Subcutaneous adipose tissue (tissue), 4 donors: ENCODE results near the gene IFFO2. TPM values are rescaled to one million over a fixed set of nuclear protein-coding genes. Genes with fewer than 3 reads are reported as not detected.

Experiments
- CTCF ChIP-seq: fragments of 450-650 bp; IDR thresholded peaks from one replicate; pipeline ENCODE4 v1.5.1; 2016; ENCODE audit warnings: low read depth, mild to moderate bottlenecking, control low read depth, antibody characterized with exemption, moderate library complexity
- total RNA-seq, 4 donors: library from RNA; depleted of rRNA; stranded (reverse); fragments of >200 nt; gene quantifications; one replicate each; pipeline ENCODE4 v1.1.0, GENCODE V29; 2016

IFFO2 gene
- total RNA-seq, 4 donors from 2014 or later: 2.0 to 12.8 (median 4.8) TPM

DNA sequence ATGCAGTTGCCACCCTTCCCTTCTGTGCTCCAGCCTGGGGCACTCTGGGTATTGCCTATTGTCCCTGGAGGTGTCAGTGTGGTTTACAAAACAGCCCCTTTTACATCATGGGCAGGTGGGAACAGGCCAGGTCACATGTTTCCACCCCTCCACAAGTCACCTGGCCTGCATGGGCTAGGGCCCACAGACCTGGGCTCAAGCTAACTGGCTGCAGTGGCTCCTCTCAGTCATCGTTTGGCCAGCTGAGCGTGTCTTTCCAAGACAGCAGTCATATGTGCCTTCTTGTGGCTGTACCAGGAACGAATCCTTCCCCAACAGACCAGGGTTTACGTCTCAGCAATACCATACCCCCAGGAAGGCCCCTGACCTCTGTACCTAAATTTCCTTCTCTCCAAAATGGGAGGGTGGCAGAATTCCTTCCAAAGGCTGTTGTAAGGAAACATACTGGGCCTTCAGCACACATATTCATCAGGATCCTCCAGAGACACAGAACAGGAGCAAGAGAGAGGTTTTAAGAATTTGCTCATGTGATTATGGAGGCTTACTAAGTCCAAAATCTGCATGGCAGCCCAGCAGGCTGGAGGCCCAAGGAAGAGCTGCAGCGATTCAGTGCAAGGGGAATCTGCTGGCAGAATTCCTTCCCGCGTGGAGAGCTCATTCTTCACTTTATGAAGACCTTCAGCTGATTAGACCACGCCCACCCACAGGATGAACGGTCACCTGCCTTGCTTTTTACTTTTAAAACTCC lies 86.5 kb downstream of the IFFO2 start:
- no peak for TF ChIP-seq CTCF

DNA sequence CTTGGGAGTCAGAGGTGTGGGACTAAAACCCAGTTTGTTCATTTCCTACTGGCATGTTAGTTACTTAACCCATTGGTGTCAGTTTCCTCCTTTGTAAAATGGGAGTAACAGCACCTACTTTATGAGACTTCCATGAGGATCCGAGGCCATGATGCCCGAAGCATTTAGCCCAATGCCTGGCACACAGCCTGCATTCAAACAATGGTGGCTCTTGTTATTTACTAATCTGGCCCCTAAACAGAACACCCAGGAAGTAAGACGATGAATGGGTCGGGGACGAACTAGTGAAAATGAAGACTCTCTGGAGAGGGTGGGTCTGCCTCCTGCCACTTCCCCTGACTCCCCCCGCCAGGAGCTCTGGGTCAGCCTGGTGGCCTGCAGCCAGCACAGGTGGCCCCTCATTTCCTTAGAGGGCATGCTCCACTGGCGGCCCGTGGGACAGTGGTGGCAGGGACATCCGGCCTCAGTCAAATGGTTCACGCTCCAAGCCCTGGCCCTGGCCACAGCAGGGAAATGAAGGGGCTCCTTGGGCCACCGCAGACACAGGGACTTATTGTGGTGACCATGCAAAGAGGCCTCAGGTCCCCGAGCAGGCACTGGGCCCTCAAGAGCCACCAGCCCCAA lies 87.6 kb downstream of the IFFO2 start:
- no peak for TF ChIP-seq CTCF

DNA sequence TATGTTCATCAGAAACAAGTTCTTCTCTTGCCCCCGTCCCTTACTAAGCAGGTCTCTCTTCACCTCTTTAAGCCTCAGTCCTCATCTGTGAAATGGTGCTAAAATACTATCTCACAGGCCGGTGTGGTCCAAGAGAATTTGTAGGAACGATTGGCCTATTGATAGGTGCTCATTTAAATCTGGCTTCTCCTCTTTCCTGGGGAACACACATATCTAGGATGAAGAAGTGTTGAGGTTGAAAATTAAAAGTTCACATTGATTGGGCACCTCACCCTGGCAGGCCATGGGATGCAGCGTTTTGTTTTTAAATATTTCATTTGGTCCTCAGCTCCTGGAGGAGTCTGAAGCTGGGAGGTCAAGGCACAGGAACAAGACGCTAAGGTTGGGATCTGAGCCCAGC lies 88.1 kb downstream of the IFFO2 start:
- no peak for TF ChIP-seq CTCF

- no peak for TF ChIP-seq CTCF
Observed at GRCh38 chr1:18866846-18867245, 89.6 kb downstream of the IFFO2 start.

GRCh38 chr1:18866314-18866713 lies 90.2 kb downstream of the IFFO2 start:
- TF ChIP-seq CTCF: no peak

- TF ChIP-seq CTCF: no peak
Observed at GRCh38 chr1:18865176-18865575, 91.3 kb downstream of the IFFO2 start.

DNA sequence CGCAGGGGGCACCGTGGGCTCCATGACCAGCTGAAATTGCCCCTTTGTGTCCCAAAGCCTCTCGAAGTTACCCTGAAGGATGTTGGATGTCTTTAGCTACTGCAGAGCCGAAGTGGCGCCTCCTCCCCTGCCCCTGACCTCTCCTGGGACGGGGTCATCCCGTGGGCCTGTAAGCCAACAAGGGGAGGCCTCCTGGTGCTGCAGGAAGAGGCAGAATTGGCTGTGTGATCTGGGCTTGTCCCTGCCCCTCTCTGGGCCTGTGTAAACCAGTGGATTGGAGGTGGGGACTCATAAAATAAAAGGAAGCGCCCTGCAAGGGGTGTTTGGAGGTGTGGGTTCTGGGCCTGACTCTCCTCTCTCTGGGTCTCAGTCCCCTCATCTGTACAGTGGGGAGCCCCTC lies 94.9 kb downstream of the IFFO2 start:
- TF ChIP-seq CTCF: no peak
